Fibroblast of skin of left biceps (primary cell): Measurements from ENCODE around the gene UBB.

ENCODE experiments used
- DNase-seq, 2 experiments: peaks; one replicate each; pipeline ENCODE4 v3.0.0-alpha.2; 2013; ENCODE audit warnings: low read depth in 2 of 2

UBB gene

DNA sequence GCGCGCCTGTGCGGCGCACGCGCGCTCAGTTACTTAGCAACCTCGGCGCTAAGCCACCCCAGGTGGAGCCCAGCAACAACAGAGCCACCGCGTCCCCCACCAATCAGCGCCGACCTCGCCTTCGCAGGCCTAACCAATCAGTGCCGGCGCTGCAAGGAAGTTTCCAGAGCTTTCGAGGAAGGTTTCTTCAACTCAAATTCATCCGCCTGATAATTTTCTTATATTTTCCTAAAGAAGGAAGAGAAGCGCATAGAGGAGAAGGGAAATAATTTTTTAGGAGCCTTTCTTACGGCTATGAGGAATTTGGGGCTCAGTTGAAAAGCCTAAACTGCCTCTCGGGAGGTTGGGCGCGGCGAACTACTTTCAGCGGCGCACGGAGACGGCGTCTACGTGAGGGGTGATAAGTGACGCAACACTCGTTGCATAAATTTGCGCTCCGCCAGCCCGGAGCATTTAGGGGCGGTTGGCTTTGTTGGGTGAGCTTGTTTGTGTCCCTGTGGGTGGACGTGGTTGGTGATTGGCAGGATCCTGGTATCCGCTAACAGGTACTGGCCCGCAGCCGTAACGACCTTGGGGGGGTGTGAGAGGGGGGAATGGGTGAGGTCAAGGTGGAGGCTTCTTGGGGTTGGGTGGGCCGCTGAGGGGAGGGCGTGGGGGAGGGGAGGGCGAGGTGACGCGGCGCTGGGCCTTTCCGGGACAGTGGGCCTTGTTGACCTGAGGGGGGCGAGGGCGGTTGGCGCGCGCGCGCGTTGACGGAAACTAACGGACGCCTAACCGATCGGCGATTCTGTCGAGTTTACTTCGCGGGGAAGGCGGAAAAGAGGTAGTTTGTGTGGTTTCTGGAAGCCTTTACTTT lies at the start of gene UBB:
Gene UBB, plus strand, starts transcription at position 452 of the 856 bp plus-strand sequence. CDS start 817 bp downstream, outside the sequence.
- DNase-seq: peak; percentile 96 to 97

DNA sequence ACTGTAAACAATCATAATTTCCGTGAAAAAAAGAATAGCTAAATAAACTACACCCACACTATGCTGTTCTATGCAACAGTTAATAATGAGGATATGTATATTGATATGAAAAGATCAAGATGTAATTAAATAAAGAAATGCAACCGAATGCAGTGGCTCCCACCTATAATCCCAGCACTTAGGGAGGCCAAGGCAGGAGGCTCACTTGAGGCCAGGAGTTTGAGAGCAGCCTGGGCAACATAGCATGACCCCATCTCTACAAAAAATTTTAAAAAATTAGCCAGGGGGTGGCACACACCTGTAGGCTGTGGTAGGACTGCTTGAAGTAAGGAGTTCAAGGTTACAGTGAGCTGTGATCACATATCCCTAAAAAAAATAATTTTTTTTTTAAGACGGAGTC lies 42.5 kb upstream of the UBB start:
- no peak for DNase-seq

DNA sequence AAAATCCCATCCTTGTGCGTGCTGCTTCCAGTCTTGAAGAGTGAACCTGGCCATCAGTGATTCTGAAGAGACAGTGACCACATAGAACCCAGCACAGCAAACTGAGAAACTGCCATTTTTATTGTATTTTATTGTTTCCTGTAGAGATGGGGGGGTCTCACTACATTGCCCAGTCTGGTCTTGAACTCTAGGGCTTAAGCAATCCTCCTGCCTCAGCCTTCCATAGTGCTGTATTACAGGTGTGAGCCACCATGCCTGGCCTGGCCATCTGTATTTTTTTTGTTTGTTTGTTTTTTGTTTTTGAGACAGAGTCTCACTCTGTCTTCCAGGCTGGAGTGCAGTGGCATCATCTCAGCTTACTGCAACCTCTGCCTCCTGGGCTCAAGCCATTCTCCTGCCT lies 41.5 kb upstream of the UBB start:
- DNase-seq: no peak

DNA sequence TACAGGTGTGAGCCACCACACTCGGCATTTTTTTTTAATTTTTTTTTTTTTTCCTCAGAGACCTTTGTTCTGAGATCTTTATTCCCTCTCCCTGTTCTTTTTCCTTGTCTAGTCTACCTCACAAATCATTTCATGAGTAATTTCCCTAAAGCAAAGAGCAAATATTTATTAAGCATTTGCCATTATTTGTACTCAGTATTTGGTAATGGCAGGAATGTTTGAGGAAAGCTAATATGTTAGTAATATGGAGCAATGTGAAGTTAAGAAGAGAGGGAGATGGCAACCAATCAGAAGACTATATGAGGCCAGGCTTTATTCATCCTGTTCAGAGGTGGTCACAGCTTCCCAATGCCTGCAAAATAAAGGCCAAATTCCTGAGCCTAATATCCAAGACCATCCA lies 40.9 kb upstream of the UBB start:
- DNase-seq: no peak

DNA sequence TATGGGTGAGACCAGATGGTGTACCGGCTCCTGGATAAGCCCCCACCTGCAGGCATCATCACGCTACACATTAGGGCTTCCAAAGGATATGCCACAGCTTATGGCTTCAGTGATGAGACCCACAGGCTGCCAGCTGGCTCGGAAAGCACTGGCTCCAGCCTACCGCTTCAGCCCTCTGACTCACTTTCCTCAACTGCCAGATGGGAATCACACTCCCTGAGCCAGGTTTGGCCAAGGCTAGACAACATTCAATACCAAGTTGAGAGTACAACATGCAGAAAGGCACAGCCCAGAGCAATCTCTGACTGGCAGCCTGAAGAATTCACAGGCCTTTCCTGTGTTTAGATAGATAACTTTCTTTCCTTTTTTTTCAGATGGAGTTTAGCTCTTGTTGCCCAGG lies 37.9 kb upstream of the UBB start:
- DNase-seq: no peak

DNA sequence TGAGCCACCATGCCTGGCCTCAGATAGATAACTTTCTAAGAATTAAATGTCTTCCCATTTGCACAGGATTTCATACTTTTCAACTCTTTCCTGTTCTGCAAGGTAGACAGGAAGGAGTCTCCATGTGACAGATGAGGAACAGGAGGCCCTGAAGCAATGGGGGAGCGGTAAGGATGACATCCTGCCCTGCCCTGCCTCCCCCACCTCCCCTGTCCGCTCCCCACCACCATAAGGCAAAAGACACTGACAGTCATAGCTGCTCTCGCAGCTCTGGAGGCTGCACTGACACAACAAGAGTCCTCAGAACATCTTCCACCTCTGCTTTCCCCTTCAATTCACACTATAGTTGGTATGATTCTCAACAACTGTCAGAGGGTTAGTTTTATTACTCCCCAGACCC lies 37.3 kb upstream of the UBB start:
- no peak for DNase-seq

DNA sequence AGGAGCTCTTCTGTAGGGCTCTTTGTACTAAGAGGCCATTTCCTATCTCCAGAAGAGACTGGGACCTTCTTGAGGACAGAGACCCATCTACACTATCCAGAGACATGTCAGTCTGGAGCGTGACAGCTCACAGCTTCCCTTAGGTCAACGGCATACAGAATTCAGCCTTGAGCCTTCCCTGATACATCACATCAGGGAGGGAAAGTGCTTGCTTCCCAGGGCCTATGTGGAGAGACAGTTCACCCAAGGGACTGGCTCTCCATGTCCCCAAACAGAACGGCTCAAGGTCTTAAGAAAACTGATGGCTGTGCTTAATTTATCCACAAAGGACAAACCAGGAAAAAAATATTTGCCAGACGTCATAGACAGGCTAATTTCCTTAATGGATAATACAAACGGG lies 35.3 kb upstream of the UBB start:
- no peak for DNase-seq

DNA sequence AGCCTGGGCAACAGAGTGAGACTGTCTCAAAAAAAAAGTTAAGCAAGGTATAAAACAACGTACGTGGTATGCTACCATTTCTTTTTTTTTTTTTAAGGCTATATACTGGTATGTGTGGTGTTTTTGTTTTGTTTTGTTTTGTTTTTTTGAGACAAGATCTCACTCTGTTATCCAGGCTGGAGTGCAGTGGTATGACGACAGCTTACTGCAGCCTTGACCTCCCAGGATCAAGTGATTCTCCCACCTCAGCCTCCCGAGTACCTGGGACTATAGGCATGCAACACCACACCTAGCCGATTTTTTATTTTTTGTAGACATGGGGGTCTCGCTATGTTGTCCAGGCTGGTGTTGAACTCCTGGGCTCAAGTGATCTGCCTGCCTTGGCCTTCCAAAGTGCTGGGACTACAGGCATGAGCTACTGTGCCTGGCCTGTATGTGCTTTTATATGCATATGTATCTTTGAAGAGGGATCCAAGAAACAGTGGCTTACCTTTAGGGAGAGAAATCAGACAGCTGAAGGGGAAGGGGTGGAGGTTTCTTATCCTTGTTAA lies 34.1 kb upstream of the UBB start:
- no peak for DNase-seq

DNA sequence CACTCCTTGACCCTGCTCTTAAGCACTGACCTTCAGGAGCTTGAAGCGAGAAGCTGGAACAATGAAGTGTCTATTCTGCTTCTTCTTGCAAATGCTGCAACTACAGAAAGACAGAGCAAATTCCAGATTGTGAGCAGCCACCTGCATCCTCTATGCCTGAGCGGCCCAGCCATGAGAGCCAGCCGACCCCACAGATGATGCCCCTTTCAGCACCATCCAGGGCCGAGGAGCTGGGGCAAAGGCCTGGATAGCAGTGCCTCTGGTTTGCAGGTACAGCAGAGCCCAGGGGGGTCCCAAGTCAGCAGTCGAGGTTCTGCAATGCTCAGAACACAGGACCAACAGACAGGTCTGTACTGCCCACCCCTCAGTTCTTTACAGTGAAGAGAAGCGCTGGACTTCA lies 32.3 kb upstream of the UBB start:
- DNase-seq: no peak

DNA sequence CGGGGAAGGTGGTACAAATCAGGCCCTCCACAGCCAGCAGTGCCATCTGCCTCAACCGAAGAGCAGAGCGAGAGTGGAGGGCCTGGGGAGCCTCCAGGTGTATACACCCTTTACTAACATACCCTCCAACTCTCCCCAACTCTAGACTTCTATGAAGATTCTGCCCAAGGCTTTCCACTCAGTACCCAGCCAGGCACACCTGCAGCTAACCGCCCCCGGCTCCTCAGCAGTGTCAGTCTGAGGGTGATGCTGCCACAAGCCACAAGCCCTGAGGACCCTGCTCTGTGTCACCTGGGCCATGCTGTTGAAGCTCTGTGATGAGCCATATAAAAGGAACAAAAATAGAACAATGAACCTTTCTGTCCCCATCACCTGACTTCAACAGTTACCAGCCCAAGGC lies 31.5 kb upstream of the UBB start:
- DNase-seq: no peak

DNA sequence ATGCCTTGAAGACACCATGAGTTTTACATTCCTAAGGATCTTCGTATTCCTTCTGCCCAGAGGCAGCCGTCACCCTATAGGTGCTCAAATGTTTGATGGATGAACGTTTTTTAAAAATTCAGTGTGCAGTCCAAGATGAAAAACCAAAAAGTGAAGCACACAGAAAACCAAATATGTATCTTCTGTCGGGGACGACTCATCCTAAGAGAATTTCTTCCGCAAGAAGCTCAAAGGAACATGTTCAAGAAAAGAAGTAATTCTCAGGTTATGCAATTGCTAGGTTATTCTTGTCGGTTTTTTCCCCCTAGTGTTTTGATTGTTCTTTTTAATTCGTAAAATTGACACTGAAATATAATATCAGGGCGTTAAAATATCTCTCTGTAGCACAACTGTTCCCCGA lies 29.1 kb upstream of the UBB start:
- DNase-seq: peak in 1 of 2 experiments; percentile 26

DNA sequence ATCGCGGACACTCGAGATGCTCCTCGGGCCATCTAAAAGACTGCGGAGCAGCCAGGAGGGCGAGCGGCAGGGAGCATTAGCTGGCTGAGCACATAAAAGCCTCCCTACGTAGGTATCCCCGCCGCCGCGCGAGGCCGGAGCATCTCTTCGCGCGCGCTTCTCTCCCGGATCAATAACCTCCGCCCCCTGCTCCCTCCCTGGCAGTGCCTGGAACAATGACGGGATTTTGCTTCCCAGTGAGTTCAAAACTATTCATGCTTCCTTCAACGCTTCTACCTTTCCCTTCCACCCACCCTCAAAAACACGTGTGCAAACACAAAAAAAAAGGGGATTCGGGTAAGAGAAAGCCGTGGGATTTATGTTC lies 28.6 kb upstream of the UBB start:
- no peak for DNase-seq

DNA sequence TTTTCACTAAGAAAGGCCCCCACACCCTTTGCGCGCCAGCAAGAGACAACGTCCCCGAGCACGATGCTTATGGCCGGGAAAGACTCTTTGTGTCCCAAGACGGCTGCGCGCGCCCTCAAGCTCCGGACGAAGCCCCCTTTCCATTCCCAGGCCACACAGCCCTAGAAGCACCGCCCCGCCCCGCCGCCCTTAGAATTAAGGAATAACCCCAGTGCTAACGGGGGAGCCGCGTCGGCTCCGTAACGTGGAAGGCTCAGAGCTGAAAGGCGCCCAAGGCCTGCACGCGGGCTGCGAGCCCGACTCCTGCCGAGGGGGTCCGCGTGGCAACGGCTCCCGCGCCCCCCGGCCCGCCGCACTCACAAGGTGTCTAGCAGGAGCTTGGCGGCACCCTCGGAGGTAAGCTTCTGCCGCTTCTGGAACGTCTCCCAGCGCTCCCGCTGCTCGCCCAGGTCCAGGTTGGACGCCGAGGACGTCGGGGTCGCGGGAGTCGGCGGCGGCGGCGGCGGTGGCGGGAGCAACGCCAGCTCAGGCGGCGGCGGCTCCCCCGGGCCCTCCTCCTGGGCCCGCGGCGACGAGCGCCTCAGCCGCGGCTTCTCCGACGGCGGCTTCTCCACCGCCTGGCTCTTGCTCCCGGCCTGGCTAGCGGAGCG lies 28.1 kb upstream of the UBB start:
- no peak for DNase-seq

DNA sequence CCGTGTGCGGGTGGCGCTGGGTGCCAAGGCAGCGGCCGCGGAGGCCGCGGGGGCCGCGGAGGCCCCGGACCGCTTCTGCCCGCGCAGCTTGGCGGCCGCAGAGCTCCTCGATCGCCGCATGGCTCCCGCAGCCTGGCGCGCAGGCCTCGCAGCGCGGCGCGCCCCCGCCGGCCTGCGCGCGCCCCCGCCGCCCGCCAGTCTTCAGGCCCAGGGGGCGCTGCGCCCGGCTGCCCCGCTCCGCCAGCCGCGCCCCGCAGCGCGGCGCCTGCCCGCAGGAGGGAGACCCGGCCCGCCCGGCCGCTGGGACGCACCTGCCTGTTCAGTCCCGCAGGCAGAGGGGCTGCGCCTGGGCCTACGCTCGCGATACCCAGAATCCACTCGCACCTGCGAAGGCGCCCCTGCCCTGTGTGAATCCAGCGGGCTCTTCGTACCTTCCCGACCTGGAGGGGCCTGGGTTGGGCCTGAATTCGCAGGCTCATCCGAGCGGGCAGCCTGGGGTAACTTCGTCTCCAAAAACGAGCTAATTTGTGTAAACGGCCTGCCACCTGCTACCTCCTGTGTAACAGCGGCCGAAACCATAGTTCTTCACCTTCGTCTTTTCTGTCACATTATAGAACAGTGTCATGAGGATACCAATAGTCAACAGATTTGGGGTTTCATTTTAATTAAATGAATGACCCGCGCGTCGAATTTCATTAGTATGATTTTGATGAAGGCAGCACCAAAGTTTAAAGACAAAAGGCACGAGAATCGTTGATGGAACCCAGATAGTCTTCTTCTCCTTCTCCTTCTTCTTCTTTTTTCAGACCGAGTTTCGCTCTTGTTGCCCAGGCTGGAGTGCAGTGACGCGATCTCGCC lies 27.3 kb upstream of the UBB start, which contains the start of gene CENPV:
Gene CENPV, minus strand, starts transcription at position 153 of the 858 bp plus-strand sequence. Its CDS starts 33 bp downstream, at position 120.
- DNase-seq: no peak

DNA sequence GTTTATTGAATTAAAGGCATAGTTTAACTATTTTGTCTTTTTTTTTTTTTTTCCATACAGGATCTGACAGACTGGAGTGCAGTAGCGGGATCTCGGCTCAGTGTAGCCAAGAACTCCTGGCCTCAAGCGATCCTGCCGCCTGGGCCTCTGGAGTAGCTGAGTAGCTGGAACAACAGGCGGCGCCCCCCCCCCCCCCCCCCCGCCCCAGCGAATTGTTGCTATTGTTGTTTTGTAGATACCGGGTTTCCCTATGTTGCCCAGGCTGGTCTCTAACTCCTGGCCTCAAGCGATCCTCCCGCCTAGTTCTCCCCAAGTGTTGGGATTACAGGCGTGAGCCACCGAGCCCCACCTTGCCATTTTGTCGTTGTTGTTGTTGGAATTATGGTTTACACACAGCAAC lies 26.3 kb upstream of the UBB start:
- no peak for DNase-seq

DNA sequence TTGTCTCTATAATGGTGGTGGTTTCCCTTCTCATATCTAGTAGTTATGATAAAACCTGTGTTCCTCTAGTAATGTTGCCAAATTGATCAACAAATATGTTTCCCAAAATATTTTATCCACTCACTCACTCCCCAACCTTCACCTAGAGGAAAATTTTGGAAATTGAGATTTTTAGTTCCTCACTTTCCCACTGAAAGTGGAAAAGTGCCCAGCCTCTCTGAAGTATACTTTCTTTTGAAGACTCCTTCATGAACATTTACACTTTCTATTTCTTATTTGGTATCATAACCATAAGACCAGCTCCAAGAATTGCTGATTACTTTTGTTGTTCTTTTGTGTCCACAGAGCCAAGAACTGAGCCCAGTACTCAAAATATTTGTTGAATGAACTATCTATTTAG lies 22.5 kb upstream of the UBB start:
- DNase-seq: no peak

DNA sequence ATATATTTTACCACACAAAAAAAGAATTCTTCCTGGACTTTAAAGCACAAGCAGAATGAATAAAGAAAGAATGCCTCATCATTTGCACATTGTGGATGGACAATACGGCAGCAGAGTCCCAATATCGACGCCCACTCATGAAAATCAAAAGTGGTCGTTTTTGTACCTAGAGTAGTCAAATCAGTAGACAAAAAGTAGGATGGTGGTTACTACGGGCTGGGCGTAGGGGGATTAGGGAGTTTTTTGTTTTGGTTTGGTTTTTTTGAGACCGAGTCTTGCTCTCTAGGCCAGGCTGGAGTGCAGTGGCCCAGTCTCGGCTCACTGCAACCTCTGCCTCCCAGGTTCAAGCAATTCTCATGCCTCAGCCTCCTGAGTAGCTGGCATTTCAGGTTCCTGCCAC lies 19.0 kb upstream of the UBB start:
- no peak for DNase-seq

DNA sequence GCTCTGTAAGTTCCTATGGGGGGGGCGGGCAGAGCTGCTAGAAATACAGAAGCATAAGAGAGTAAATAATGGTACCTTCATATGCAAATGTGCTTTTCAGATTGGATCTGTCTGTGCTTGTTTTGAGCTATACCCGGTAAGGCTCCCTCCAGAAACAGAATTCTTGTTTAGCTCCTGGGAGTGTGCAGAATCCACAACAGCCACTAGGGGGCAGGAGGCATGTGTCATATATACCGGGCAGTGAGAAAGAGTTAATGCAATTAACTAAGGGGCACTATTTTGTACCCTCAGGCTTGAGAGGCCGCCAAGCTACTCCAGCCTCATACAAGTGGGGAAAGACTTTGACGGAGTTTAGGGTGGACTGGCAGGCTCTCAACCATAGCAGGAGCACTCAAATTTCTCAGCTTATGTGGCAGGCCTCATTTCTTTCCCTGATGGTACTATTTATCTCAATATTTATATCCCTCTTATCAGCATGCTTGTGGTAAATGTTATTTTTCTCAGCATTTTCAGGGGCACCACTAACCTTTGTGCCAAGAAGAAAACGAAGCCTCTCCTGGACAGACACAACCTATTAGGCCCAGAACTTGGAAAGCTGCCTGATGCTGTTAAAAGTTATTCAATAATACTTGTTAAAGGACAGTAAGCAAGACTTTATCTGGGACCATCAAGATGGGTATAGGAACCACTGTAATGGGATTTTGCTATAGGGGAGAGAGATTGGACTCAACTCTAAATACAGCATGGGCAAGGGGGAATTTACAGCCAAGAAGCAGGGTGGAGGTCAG lies 16.9 kb upstream of the UBB start:
- peak in 1 of 2 experiments; percentile 29 for DNase-seq

DNA sequence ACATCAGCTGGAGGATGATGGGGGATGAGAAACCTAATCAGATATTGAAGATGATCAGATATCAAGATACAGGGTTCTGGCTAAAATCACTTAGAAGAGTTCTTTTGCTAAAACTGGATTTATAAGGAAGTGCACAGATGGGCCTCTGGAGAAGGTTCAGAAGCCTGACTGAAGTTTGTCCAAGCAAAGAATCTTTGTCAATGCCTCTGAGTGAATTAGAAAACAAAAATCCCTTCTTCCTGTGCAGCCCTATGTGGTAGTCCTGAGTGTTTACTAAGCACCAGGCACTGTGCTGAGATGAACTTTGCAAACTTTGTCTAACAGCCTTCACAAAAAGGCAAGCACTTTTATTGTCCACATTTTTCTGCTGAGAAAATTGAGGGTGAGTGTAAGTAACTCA lies 16.3 kb upstream of the UBB start:
- no peak for DNase-seq

DNA sequence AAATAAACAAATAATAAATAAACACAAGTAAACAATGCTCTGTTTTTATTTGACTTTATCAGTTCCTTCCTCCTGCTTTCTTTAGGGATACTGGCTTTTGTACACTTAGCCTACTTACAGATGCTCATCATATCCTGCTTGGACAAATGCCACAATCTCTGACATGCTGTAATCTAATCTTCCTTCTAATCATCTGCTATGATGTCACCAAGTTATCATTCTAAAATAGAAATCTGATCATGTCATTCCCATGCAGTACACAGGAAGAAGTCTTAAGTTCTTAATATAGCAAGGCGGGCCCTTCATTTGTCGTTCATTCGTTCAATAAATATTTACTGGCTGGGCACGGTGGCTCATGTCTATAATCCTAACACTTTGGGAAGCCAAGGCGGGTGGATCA lies 9.1 kb upstream of the UBB start:
- peak; percentile 58 to 65 for DNase-seq
